Kidney (tissue), 14 donors: ENCODE data around the gene LARP7. TPM values are rescaled to one million over a fixed set of nuclear protein-coding genes. Genes with fewer than 3 reads are reported as not detected.
"Not testable (repeated sequence)": the region's sequence is repeated elsewhere in the genome, so short reads cannot be mapped to it uniquely, and the experiment has no call there.

ENCODE experiments used
- DNase-seq, 5 donors: peaks; one replicate each; pipeline ENCODE4 v3.0.0-alpha.2; 2013 to 2020
- FAIRE-seq: peaks from 2 replicates; lab custom pipeline; 2012; peaks lifted over from hg19 to GRCh38; lab: Jason Lieb, UNC
- H3K27ac ChIP-seq, 2 donors: one replicate each; pipeline ENCODE4 v1.7.0; 2013; ENCODE audit warnings: low read depth in 2 of 2, low read length in 2 of 2, inconsistent platforms in 1 of 2
- H3K27me3 ChIP-seq: one replicate; pipeline ENCODE4 v1.7.1; 2013; ENCODE audit warnings: low read length, inconsistent platforms; ENCODE audit not compliant: control insufficient read depth, insufficient read depth
- H3K36me3 ChIP-seq, 3 donors: one replicate each; pipeline versions ENCODE4 v1.7.0 to v1.7.1; 2013; ENCODE audit warnings: low read length in 3 of 3, control low read depth in 1 of 3, inconsistent platforms in 1 of 3; ENCODE audit not compliant: insufficient read depth in 3 of 3, control insufficient read depth in 2 of 3
- H3K4me1 ChIP-seq, 3 donors: one replicate each; pipeline versions ENCODE4 v1.7.0 to v1.7.1; 2013; ENCODE audit warnings: low read length in 3 of 3, inconsistent platforms in 1 of 3, low read depth in 1 of 3; ENCODE audit not compliant: control insufficient read depth in 2 of 3, insufficient read depth in 2 of 3
- H3K4me3 ChIP-seq, 3 donors: one replicate each; pipeline versions ENCODE4 v1.7.0 to v1.8.1; 2013; ENCODE audit warnings: low read length in 3 of 3, control low read depth in 1 of 3, inconsistent platforms in 1 of 3
- H3K9ac ChIP-seq, 3 donors: one replicate each; pipeline versions ENCODE4 v1.7.0 to v1.7.1; 2013; ENCODE audit warnings: low read length in 3 of 3, control low read depth in 1 of 3, inconsistent platforms in 1 of 3
- H3K9me3 ChIP-seq, 3 donors: one replicate each; pipeline versions ENCODE4 v1.7.0 to v1.7.1; 2013; ENCODE audit warnings: low read length in 3 of 3, control low read depth in 1 of 3, inconsistent platforms in 1 of 3; ENCODE audit not compliant: control insufficient read depth in 2 of 3, insufficient read depth in 1 of 3
- intact Hi-C: fragments of 100-400 bp; cut with DNase I; formaldehyde crosslinking; loops from one replicate; pipeline ENCODE4 v1.11.1; 2022
- polyA plus RNA-seq: library from polyadenylated mRNA; stranded (reverse); fragments of 350-450 nt; fragmentation: Illumina TruSeq; extraction: RNeasy Lipid Tissue Mini Kit (QIAGEN cat#74804); gene quantifications from one replicate; pipeline ENCODE4 v1.2.3, GENCODE V29; 2014; ENCODE audit warnings: low read depth, low replicate concordance; ENCODE audit not compliant: insufficient read depth
- total RNA-seq: library from RNA; stranded (reverse); fragmentation: NEBNext Ultra II Directional; extraction: Animal tissue kit (Norgen Biotek cat#: 25700); gene quantifications from one replicate; pipeline ENCODE4 v1.2.1, GENCODE V29; 2021
- TF ChIP-seq, protein P1 (sequence below): IDR thresholded peaks from 3 replicates; pipeline ENCODE4 v1.5.1; 2012; ENCODE audit warnings: mild to moderate bottlenecking, moderate library complexity, borderline replicate concordance; ENCODE audit not compliant: insufficient read depth; ENCODE audit errors: extremely low read depth
- donor health status: control.
- donor health status: control.
- donor health status: control.
- donor health status: control.
- donor health status: control.
- donor health status: DM: yes; HTN: yes; CAD: no.
- donor health status: Normal renal cell carcinoma (clear cell type).

Gene LARP7
- total and polyA plus RNA-seq, 2 donors from 2014 or later = 37.3 to 45.5 TPM

DNA sequence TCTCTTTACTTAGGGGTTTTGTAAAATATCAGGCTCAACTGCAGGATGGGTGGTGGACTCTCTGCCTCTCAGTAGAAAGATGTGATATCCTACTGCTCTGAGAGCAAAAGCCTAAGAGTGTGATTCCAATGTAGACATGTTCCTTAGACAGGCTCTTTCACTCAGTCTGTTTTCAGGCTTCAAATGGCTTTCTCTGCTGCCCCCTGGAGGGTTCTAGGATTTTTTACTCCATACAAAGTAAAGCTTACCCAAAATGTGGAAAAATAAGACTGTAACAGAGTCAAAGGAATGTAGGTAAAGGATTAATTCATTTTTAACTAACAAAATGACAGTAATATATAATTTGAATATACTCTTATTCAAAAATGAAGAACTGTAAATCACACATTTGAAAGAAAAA, 32.4 kb upstream of the LARP7 start:
- Histone ChIP-seq H3K27me3 (no peaks in the 10 kb centered on the region), H3K9me3 (no peaks in the 10 kb centered on the region), H3K4me1 (no peaks in the 10 kb centered on the region), H3K9ac (no peak overlapping the region), H3K36me3 (no peaks in the 10 kb centered on the region), H3K4me3 (no peak overlapping the region), H3K27ac (no peak overlapping the region)
- TF ChIP-seq, protein P1, sequence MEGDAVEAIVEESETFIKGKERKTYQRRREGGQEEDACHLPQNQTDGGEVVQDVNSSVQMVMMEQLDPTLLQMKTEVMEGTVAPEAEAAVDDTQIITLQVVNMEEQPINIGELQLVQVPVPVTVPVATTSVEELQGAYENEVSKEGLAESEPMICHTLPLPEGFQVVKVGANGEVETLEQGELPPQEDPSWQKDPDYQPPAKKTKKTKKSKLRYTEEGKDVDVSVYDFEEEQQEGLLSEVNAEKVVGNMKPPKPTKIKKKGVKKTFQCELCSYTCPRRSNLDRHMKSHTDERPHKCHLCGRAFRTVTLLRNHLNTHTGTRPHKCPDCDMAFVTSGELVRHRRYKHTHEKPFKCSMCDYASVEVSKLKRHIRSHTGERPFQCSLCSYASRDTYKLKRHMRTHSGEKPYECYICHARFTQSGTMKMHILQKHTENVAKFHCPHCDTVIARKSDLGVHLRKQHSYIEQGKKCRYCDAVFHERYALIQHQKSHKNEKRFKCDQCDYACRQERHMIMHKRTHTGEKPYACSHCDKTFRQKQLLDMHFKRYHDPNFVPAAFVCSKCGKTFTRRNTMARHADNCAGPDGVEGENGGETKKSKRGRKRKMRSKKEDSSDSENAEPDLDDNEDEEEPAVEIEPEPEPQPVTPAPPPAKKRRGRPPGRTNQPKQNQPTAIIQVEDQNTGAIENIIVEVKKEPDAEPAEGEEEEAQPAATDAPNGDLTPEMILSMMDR = peak; percentile 55
- DNase-seq (peak in 3 of 5 donors; percentile 48 to 79 (median 61)), FAIRE-seq (peak; percentile 17)
- intact Hi-C loops = no loop called here

DNA sequence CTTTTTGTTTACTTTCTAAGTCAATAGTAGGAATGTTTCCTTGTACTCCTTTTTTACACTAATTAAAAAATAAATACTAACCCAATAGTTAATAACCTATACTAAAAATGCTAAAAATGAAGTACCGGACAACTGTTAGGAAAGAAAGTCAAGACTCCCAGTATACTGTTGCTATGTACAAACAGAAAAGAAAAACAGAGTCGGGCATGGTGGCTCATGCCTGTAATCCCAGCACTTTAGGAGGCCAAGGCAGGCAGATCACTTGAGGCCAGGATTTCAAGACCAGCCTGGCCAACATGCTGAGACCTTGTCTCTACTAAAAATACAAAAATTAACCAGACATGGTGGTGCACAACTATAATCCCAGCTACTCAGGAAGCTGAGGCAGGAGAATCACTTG, 24.1 kb upstream of the LARP7 start:
- H3K9ac ChIP-seq, H3K4me1 ChIP-seq, H3K36me3 ChIP-seq, FAIRE-seq, DNase-seq, H3K27ac ChIP-seq, intact Hi-C loops, H3K27me3 ChIP-seq, H3K9me3 ChIP-seq, H3K4me3 ChIP-seq: not testable (repeated sequence)

DNA sequence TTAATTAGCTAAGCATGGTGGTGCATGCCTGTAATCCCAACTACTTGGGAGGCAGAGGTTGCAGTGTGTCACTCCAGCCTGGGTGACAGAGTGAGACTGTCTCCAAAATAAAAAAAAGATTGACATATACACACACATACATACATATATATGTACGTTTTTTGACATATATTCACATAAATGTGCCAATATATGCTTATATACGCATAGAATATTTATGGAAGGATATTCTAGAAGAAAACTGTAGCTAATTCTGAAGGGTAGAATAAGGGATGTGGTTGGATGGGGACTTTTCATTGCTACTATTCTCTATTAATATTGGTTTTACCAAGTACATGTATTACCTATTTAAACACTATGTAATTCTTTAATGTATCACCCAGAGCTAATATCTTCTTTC, 20.0 kb upstream of the LARP7 start:
- intact Hi-C loops = no loop called here
- H3K9me3 ChIP-seq = no peaks in the 10 kb centered on the region
- H3K36me3 ChIP-seq = no peaks in the 10 kb centered on the region
- no peaks in the 10 kb centered on the region for H3K4me1 ChIP-seq
- H3K27me3 ChIP-seq = no peaks in the 10 kb centered on the region
- TF ChIP-seq, protein P1 = no peak
- H3K27ac ChIP-seq = no peak overlapping the region
- H3K4me3 ChIP-seq = no peak overlapping the region
- FAIRE-seq = no peak
- DNase-seq = no peak
- no peak overlapping the region for H3K9ac ChIP-seq

DNA sequence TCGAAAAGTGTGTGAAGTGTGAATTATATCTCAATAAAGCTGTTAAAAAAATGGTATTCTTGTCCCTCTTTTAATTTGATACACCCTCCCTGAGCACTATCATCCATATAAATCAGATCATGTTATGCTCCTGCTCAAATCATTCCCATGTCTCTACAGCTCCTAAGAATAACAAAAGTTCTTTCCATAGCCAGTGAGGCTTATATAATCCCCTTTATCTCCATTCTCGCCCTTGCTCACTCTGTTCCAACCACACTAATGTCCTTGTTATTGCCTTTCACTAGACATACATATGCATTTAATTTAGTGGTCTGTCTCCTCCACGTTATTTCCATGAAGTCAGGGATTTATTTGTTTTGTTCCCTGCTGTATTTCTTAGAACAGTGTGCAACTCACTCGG, 10.7 kb upstream of the LARP7 start:
- DNase-seq = no peak
- Histone ChIP-seq H3K27me3 (no peaks in the 10 kb centered on the region), H3K9me3 (no peaks in the 10 kb centered on the region), H3K4me3 (no peak overlapping the region), H3K36me3 (no peaks in the 10 kb centered on the region), H3K4me1 (no peaks in the 10 kb centered on the region), H3K9ac (no peak overlapping the region), H3K27ac (no peak overlapping the region)
- FAIRE-seq = no peak
- TF ChIP-seq, protein P1 = no peak
- intact Hi-C loops = no loop called here
